ENCODE measurements around the gene POU6F2. TPM values are rescaled to one million over a fixed set of nuclear protein-coding genes. Genes with fewer than 3 reads are reported as not detected.
A peak's percentile ranks its signal among the peaks of the same experiment; 100 is the strongest.

POU6F2 gene
- total RNA-seq, 1 experiment from 2014 or later: 0.19 TPM

DNA sequence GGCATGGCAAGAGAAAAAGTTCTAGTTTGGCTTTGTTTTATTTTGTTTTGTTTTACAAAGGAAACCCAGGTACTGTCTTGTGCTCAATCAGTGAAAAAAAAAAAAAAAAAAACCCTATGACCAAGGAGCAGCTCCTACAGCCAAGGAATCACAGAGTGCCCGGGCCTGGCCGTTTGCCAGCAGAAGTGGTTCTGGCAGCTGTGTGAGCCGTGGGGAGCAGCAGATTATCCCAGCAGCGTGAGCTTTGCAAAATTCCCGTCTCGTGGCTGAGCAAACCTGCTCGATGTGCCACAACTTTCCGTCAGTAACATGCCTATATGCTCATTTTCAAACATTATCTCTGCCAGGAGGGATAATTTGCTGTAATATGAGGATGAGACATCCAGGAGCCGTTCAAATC, 293.7 kb downstream of the POU6F2 start:
- H3K4me3 Mint-ChIP-seq (ENCODE audit: unreplicated experiment): no peak overlapping the region
- DNase-seq (ENCODE audit: unreplicated experiment): peak; percentile 45
- CTCF ChIA-PET: interaction anchor here (0.6 kb wide), 1 partner anchor 25 kb away, joined by 4 read pairs; no protein-coding TSS in a partner anchor
- POLR2A ChIA-PET: no interaction called here
- no peaks in the 10 kb centered on the region for H3K9me3 Mint-ChIP-seq (ENCODE audit: unreplicated experiment)
- no peaks in the 10 kb centered on the region for H3K4me1 Mint-ChIP-seq (ENCODE audit: insufficient read depth, unreplicated experiment)
- intact Hi-C loops (cut with micrococcal nuclease): no loop called here
- no peak overlapping the region for H3K27ac Mint-ChIP-seq (ENCODE audit: low read depth, unreplicated experiment)
- H3K27me3 Mint-ChIP-seq (ENCODE audit: insufficient read depth, unreplicated experiment): peaks cover 28% of the 10 kb centered on the region
- TF ChIP-seq, protein P1, sequence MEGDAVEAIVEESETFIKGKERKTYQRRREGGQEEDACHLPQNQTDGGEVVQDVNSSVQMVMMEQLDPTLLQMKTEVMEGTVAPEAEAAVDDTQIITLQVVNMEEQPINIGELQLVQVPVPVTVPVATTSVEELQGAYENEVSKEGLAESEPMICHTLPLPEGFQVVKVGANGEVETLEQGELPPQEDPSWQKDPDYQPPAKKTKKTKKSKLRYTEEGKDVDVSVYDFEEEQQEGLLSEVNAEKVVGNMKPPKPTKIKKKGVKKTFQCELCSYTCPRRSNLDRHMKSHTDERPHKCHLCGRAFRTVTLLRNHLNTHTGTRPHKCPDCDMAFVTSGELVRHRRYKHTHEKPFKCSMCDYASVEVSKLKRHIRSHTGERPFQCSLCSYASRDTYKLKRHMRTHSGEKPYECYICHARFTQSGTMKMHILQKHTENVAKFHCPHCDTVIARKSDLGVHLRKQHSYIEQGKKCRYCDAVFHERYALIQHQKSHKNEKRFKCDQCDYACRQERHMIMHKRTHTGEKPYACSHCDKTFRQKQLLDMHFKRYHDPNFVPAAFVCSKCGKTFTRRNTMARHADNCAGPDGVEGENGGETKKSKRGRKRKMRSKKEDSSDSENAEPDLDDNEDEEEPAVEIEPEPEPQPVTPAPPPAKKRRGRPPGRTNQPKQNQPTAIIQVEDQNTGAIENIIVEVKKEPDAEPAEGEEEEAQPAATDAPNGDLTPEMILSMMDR (IDR thresholded peaks at IDR 0.05; ENCODE audit: unreplicated experiment): no peak
- BruUV-seq (replicated peaks): no TSS peak
- H3K36me3 Mint-ChIP-seq (ENCODE audit: insufficient read depth, unreplicated experiment): no peaks in the 10 kb centered on the region

DNA sequence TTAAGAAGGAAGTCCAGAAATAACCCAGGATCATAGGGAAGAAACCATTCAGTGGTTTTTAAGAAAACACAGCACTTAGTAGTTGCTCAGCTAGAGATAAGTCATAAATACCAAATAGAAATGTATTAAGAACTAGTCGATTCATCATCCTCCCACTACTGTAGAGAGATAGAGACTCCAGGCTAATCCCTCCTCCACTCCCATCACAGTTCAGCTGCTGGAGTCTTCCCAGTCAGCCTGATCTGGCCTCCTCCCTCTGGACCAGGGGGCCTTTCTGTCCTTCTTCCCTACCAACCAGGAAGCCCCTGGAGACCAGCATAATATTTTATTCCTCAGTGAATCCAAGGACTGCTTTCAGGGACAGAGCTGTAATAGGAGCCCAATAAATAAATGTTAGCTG, 294.4 kb downstream of the POU6F2 start:
- ChIA-PET CTCF (interaction anchor here (0.6 to 0.7 kb wide), 2 partner anchors 87 to 750 kb away, joined by 3 read pairs; no protein-coding TSS in a partner anchor), POLR2A (no interaction called here)
- BruUV-seq (replicated peaks): no TSS peak
- intact Hi-C loops (cut with micrococcal nuclease): no loop called here
- Mint-ChIP-seq H3K4me1 (ENCODE audit: insufficient read depth, unreplicated experiment) (no peaks in the 10 kb centered on the region), H3K36me3 (ENCODE audit: insufficient read depth, unreplicated experiment) (no peaks in the 10 kb centered on the region), H3K9me3 (ENCODE audit: unreplicated experiment) (no peaks in the 10 kb centered on the region), H3K27ac (ENCODE audit: low read depth, unreplicated experiment) (no peak overlapping the region), H3K27me3 (ENCODE audit: insufficient read depth, unreplicated experiment) (peaks cover 28% of the 10 kb centered on the region), H3K4me3 (ENCODE audit: unreplicated experiment) (no peak overlapping the region)
- TF ChIP-seq, protein P1 (IDR thresholded peaks at IDR 0.05; ENCODE audit: unreplicated experiment): no peak
- DNase-seq (ENCODE audit: unreplicated experiment): no peak

DNA sequence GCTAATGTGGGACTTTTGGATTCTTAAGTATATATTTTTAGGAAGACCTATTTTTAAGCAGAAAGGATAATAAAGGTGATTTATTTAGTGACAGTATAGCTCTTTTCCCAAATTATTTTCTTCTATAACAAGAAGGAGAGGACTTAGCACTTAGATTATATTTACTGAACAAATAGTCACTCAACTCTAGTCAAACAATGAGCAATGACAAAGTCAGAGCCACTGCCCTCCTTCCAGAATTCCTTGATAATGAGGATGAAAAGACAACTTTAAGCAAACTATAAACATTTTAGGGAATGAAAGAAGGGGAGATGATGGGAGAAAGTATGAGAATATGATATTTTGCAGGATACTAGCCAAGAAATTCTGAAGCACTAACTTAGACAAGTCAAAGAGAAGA, 295.0 kb downstream of the POU6F2 start:
- intact Hi-C loops (cut with micrococcal nuclease): no loop called here
- H3K36me3 Mint-ChIP-seq (ENCODE audit: insufficient read depth, unreplicated experiment): no peaks in the 10 kb centered on the region
- CTCF ChIA-PET: interaction anchor here (0.7 kb wide), 1 partner anchor 88 kb away, joined by 3 read pairs; no protein-coding TSS in a partner anchor
- no peak overlapping the region for H3K27ac Mint-ChIP-seq (ENCODE audit: low read depth, unreplicated experiment)
- no peaks in the 10 kb centered on the region for H3K9me3 Mint-ChIP-seq (ENCODE audit: unreplicated experiment)
- peaks cover 27% of the 10 kb centered on the region for H3K27me3 Mint-ChIP-seq (ENCODE audit: insufficient read depth, unreplicated experiment)
- POLR2A ChIA-PET: no interaction called here
- no peak for DNase-seq (ENCODE audit: unreplicated experiment)
- no TSS peak for BruUV-seq (replicated peaks)
- H3K4me3 Mint-ChIP-seq (ENCODE audit: unreplicated experiment): no peak overlapping the region
- TF ChIP-seq, protein P1 (IDR thresholded peaks at IDR 0.05; ENCODE audit: unreplicated experiment): no peak
- H3K4me1 Mint-ChIP-seq (ENCODE audit: insufficient read depth, unreplicated experiment): no peaks in the 10 kb centered on the region

DNA sequence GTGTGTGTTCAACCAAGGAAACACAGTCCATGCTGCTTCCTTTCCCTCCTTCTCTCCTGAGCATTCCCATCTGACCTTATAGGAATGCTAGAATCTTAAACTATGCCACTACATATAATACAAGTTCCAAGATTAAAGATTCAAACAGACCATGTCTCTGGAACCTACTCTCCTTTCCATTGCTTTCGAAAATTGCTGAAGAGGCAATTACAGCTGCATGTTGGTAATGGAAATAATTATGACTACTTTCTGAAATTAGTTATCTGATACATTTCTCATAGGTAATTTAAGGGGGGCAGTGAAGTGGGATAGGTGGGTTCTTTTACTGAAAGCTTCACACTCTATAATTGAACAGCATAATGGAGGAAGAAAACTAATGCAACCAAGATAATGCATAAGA, 302.6 kb downstream of the POU6F2 start:
- DNase-seq (ENCODE audit: unreplicated experiment): no peak
- Mint-ChIP-seq H3K27ac (ENCODE audit: low read depth, unreplicated experiment) (no peak overlapping the region), H3K27me3 (ENCODE audit: insufficient read depth, unreplicated experiment) (peaks cover 20% of the 10 kb centered on the region), H3K9me3 (ENCODE audit: unreplicated experiment) (no peaks in the 10 kb centered on the region), H3K4me1 (ENCODE audit: insufficient read depth, unreplicated experiment) (no peaks in the 10 kb centered on the region), H3K4me3 (ENCODE audit: unreplicated experiment) (no peak overlapping the region), H3K36me3 (ENCODE audit: insufficient read depth, unreplicated experiment) (no peaks in the 10 kb centered on the region)
- TF ChIP-seq, protein P1 (IDR thresholded peaks at IDR 0.05; ENCODE audit: unreplicated experiment): no peak
- POLR2A ChIA-PET: no interaction called here
- CTCF ChIA-PET: no interaction called here
- intact Hi-C loops (cut with micrococcal nuclease): no loop called here
- no TSS peak for BruUV-seq (replicated peaks)

All from MCF 10A (cell line).